Amygdala (tissue), 56 donors: ENCODE results near the gene MNAT1.
"Not testable (repeated sequence)": the region's sequence is repeated elsewhere in the genome, so short reads cannot be mapped to it uniquely, and the experiment has no call there.

Experiments used
- DNase-seq, 56 donors: peaks; one replicate each; lab custom pipeline; 2025; lab: John Stamatoyannopoulos, UW

MNAT1 gene

DNA sequence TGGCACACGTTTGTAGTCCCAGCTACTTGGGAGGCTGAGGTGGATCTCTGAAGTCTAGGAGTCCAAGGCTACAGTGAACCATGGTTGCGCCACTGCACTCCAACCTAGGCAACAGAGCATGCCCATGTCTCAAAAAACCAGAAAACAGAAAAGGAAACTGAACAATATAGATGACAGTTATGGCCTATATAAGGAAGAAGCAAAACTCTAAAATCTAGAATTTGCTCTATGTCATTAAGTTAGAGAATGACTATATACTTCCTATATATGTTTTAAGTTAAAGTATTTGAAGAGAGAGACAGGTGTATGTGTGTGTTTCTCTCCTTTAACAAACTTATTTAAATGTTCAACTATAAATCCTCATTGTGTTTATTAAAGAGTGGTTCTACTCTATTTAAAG lies 65.8 kb downstream of the MNAT1 start:
- DNase-seq, result no peak

DNA sequence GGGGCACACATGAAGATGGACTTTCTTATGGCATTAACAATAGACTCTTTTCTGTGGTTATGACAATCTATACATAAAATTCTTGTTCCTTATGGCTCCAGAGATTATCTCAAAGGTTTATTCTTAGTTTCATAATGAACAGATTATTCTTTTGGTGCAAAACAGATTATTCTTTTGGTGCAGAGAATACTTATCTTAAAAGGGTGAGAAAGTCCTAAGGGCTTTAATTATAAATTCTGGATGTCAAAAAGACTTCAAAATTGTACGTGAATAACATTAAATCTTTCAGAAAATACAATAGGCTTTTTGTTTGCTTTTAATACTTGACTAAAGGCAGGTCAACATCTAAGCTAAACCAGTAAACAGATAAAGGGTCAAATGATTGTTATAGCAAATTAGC lies 69.3 kb downstream of the MNAT1 start:
- no peak for DNase-seq

DNA sequence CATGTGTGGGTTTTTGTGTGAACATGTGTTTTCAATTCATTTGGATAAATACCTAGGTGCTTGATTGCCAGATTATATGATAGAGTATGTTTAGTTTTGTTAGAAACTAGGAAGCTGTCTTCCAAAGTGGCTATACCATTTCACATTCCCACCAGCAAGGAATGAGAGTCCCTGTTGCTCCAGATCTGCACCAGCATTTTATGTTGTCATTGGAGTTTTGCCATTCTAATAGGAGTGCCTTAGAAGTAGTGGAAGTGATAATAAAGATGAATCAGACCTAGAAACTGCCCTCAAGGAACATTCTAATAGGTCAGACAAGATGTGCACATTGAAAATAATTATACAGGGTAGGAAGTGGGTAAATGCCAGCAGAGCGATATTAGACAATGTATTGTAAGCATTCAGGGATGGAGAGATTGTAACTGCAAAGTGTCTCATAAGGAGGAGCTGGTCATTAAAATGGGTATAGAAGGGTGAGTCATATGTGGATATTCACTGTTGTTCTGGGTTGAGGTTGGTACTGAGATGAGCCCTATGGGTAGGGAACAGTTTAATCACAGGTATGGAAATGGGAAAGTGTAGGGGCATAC lies 71.4 kb downstream of the MNAT1 start:
- no peak for DNase-seq

DNA sequence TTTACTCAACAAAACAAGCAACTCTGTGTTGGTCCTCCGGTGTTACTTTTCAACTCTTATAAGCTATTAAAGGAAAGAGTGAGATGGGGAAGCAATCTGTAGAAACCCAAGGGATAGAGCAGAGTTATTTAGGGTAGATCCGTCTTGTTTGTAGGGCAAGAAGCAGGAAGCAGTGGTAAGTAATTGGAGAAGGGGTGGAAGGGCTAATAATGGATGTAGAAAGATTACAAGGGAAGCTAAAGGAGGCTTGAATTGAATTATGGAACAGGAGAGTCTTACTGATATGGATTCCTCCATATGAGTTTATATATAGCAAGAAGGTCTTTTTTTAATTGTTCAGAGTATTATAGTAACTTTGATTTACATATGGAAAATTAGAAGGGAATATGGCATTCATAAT lies 72.7 kb downstream of the MNAT1 start:
- no peak for DNase-seq

DNA sequence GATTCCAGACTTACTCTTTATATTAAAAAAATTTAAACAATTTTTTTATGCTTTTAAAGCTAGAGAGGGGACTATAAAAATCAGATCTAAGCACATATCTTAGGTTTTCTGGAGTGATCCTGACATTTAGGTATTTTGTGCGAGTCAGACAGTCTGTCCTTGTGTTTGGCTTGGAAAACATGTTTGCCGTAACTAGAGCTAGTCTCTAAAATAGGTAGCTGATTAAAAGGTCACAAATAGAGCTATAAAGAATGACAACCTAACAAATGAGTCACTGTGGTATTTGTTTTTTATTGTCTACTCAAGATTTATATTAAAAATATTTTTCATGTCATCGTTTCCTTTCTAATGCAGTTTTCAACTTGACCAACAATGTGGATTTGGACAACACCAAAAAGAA lies 73.4 kb downstream of the MNAT1 start:
- no peak for DNase-seq

DNA sequence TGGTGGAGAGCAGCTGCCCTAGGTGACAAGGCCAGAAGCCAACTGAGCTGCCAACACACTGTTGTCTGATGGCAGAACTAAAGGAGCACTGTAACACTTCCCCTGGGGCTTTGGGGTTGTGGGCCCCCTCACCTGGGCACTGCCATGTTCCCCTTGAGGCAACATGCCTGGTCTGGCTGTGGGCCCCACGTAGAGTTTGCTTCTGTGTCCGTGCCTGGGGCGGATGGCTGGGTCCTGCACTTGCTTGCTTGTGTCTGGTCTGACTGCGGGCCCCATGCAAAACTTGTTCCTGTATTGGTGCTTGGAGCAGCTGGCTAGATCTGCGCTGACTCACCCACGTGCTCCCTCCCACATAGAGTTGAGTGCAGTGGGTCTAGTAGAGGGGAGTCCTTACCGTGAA lies 78.4 kb downstream of the MNAT1 start:
- no peak for DNase-seq

DNA sequence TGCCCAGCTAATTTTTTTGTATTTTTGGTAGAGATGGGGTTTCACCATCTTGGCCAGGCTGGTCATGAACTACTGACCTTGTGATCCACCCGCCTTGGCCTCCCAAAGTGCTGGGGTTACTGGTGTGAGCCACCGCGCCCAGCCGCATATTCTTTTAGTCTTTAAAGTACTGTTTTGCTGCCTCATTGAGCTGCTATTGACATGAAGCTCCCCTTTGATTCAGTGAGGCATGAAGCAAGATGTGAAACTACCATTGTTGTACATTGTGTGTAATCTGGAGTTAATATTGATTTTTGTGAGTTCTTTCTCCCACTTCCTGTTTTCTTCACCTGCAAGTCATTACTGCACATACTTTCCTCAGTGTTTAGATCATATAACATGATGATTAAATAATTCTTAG lies 80.8 kb downstream of the MNAT1 start:
- DNase-seq, result no peak

DNA sequence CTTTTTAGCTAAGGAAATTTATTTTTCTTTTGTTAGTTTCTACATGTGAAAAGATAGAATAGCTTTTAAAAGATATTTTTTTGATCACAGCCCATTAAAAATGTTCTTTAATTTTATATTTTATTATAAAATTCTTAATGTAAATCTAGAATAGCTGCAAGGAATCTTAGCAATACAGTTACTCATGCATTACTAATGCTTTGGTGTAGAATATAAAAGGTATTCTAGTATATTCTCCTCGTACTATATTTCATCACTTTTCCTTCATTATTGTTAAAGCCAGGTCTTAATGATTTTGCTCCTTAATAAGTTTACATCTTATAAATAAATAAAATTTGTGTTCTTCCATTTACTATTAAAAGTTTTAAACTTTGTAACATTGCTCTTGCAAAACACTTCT lies 82.6 kb downstream of the MNAT1 start:
- no peak for DNase-seq

DNA sequence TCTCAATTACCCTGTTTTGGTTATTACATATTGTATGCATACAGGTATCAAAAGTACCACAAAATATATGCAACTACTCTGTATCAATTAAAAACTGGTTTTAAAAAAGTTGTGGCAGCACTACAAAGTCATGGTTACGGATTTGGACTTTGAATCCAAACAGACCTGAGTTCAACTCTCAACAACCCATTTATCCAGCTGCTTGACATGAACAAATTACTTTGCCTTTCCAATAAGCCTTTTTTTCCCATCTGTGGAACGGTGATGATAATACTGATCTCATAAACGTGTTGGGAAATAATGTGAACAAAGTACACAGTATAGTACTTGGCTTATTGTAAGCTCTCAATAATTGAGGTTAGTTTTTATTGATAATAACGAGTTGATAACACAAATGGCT lies 85.0 kb downstream of the MNAT1 start:
- no peak for DNase-seq

DNA sequence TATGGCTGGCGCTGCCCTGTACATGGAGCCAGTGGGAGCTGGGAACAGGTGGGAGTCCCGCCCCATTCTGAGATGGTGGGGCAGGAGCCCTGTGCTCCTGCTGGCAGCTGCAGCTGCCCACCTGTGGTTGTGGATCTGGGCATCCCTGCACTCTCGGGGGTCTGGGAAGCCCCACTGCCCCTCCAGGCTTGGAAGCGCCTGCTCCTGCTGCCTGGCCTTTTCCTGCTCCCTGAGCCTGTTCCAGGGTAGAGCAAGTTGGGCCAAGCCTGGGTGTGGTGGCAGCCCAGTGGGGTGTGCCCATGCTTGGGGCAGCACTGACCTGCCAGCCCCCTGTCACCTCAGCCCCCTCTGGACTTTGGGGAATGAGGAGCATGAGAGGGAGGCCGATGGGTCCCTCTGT lies 104.0 kb downstream of the MNAT1 start:
- DNase-seq, result no peak

DNA sequence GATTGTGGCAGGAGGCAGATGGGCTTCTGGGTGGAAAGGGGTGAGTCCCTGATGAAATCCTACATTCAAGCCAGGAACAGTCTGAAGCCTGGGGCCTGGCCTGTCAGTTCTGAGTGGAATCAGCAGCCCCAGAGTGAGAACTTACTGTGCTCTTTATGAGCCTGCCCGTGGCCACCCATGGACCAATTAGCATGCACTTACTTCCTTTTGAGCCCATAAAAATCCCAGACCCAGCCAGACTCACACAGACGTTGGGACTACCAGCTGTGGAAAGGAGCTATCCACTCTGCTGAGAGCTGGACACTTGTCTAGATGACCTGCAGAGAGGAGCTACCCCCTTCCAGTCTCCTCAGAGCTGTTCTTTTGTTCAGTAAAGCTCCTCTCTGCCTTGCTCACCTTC lies 104.5 kb downstream of the MNAT1 start:
- DNase-seq, result no peak

DNA sequence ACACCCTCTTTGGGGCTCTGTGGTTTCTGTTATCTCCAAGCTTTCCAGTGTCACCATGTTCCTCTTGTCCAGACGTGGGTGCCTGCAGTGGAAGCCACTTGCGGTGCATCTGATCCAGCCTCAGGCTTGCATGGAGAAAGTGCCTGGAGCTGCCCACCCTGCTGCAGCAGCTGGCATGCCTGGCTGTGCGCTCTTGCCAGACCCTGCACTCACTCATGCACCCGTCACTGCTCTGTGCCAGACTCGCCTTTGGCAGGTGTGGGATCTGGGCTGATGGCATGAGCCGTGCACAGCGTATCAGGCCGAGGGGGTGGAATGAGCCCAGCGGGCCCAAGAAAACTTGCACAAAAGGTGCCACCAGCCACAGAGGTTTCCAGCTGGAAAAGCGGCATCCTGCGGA lies 105.1 kb downstream of the MNAT1 start:
- peak in 1 of 56 donors; percentile 3 for DNase-seq

DNA sequence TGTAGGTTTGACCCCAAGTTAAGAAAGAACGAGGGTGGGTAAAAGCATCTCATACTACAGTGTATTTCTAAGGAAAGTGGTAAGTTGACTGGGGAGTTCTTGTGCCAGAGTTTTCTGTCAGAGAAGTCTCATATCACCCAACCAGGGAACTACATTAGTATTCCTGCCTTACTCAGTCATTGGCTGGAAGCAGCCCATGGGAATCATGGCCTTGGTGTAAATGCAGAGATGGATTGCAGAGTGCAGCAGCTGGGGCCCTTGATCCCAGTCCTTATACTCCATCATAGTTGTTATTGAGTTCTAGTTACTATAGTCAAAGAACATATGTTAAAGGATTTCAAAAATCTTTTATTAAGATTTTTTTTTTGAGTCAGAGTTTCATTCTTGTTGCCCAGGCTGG lies 105.8 kb downstream of the MNAT1 start:
- DNase-seq, result no peak

DNA sequence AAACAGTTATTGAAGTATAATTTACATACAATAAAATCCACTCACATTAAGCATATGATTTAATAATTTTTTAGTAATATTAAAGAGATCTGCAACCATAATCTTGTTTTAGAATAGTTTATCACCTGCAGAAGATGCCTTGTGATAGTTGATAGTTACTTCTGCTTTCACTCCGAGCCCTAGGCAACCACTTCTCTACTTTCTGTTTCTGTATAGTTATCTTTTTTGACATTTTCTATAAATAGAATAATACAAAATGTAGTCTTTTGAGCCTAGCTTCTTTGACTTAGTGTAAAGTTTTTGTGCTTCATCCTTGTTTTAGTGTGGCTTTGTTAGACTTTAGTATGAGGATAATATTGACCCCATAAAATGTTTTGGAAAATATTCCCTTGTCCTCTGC lies 111.0 kb downstream of the MNAT1 start:
- DNase-seq, result no peak

DNA sequence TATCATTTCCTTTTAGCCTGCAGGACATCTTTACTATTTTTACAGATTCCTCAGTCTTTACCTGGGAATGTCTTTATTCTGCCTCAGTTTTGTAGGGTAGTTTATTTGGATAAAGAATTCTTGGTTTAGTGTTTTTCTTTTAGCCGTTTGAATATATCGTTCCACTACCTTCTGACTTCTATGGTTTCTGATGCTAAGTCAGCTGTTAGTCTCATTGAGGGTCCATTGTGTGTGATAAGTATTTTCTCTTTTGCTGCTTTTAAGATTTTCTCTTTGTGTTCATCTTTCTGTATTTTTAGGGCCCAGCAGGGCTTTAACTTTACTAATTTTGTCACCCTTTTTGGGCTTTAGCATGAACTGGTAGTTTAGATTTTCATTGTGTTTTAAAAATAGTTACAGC lies 113.5 kb downstream of the MNAT1 start:
- DNase-seq, result no peak

DNA sequence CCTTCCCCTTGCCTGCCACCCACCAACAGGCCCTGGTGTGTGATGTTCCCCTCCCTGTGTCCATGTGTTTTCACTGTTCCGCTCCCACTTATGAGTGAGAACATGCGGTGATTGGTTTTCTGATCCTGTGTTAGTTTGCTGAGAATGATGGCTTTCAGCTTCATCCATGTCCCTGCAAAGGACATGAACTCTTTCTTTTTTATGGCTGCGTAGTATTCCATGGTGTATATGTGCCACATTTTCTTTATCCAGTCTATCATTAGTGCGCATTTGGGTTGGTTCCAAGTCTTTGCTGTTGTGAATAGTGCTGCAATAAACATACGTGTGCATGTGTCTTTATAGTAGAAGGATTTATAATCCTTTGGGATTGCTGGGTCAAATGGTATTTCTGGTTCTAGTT lies 117.1 kb downstream of the MNAT1 start:
- not testable (repeated sequence) for DNase-seq

DNA sequence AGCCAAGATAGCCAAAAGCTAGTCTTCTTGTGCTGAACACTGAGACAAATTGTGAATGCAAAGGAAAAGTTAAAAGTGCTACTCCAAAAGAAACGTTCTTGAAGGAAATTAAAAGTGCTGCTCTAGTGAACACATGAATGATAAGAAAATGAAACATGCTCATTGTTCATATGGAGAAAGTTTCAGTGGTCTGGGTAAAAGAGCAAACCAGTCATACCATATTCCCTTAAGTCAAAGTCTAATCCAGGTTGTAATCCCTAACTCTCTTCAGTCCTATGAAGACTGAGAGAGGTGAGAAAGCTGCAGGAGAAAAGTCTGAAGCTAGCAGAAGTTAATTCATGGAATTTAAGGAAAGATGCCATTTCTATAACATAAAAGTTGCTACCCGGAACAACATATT lies 121.5 kb downstream of the MNAT1 start:
- no peak for DNase-seq

DNA sequence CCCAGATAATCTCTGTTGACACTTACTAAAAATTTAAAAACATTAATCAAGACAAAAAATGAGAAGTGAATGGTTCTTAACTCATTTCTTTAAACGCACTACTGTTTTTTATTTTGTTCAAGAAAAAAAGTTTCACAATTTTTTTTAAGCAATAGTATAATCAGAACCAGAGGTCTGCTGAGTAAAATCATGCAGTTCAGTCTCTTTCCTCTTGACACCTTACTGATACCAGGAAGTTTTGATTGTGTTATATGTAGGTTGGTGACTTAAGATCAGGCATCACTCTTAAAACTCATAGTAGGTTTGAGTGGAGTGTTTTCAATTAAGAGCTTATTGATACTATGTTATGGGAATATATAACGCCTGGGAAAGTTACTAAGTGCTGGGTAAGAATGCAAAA lies 125.0 kb downstream of the MNAT1 start:
- no peak for DNase-seq

DNA sequence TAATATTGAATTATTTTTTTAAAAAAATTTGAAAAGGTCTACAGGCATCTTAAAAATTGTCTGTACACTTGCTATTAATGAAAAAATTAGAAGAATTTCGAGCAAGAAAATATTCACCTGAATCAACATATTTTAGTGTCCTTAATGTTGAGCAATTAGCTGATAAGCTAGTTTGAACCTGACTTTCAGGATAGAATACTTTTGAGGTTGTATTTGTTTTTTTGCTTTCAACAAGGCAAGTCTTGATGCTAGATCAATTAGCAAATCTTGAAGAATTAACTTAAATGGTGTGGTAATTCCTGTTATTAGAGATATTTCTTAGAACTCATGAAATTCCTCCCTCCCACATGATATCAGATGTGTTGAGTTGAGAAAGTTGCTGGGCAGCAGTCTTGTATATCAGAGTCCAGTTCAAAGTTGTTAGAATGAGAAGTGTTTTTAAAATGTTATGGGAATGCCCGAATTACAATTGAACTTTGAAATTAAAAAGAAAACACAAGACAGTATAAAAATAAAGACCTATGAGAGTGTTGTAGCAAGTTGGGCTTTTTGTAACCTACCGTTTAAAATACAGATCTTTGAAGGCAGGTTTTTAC lies 127.1 kb downstream of the MNAT1 start:
- DNase-seq, result no peak

DNA sequence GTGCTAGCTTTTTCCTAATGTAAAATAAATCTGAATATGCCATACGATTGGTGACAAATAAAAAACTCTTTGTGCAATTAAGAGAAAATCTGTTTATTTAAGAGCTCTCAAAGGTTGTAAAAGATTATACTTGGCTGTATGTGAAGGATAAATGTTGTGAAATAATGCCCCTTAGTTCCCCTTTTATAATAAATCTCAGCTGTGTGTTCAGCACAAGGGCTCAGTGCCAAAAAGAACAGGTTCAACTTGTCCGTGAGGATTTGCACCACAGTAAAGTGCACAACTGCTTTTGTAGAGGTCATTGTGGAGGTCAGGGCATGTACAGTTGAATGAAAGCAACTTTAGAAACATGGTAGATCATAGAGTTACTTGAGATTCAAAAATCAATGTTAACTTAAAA lies 127.7 kb downstream of the MNAT1 start:
- DNase-seq, result peak in 1 of 56 donors; percentile 5

DNA sequence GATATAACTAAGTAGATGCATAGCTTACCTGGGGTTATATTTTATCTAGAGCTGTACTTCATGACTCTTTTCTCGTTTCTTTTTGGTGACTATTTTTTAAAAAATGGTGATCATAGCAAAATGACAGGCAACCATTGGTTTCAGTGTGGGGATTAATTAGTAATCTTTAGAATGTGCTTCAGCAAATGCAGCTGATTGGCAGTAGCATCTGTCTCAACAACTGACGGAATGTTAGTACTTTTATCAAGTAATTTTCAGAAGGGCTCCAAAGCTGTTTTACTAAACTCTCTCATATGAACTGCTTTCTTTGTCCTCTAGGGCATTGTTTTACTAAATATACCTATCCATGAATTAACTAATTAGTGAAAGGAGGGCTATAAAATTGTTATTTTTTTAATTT lies 128.7 kb downstream of the MNAT1 start:
- no peak for DNase-seq

DNA sequence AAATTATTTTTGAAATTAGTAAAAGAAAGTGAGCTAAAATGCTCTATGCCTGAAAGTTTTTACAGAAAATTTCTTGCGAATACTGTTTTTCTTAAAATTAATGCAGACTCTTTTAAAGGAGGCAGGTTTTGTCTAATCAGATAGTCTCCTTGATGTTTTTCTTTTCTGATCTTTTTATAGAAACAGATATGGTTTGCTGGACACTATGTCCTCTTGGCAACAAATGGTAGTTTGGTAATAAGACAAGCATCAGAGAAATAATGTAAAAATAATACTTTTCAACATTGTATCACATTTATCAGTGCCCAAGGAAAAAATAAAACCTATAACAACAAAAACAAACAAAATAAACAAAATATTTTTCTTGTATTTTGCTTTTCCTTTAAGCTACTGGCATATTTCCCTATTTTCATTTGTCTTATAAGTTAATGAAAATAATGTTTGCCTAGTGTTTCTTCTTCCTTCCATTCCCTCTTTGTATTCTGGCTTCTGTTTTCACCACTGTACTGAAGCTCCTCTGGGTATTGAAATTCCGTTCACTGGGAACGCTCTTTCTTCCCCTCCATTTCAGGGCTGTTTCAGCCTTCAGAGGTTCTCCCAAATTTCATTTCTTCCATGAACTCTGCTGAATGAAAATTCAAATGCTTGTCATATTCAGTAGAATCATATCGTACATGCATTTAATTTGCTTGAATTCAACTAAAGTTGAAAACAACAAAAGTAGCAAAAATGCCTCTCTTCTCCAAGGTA lies 131.0 kb downstream of the MNAT1 start:
- no peak for DNase-seq
